Measurements from ENCODE around the gene TMEM109. TPM values are rescaled to one million over a fixed set of nuclear protein-coding genes. Genes with fewer than 3 reads are reported as not detected.
A peak's percentile ranks its signal among the peaks of the same experiment; 100 is the strongest.

The TMEM109 gene
- total and polyA plus RNA-seq, 2 experiments from 2014 or later, result 17.4 to 17.7 TPM

- H3K4me3 Mint-ChIP-seq, result no peak within 1 kb of the TSS
- no peak within 1 kb of the TSS for H3K4me2 ChIP-seq
- no peaks in the 10 kb centered on the region for H3K79me2 ChIP-seq (replicated peaks; ENCODE audit: insufficient read depth)
- H3K36me3 Mint-ChIP-seq (ENCODE audit: low read depth), result no peaks in the 10 kb centered on the region
- no peaks in the 10 kb centered on the region; the same call in 2 of the 3 replicates for H3K9me3 Mint-ChIP-seq
- peaks cover 4% of the 10 kb centered on the region for H3K27me3 Mint-ChIP-seq (ENCODE audit: insufficient read depth, low read depth, poor library complexity)
- no peaks in the 10 kb centered on the region for H3K4me1 ChIP-seq (ENCODE audit: insufficient read depth)
- no peak for DNase-seq (ENCODE audit: low spot score)
- H4K20me1 ChIP-seq (replicated peaks; ENCODE audit: insufficient read depth), result no peaks in the 10 kb centered on the region
- no peaks in the 10 kb centered on the region for H3K9me2 ChIP-seq (ENCODE audit: insufficient read depth)
- no peak within 1 kb of the TSS for H2AFZ ChIP-seq
- no peaks in the 10 kb centered on the region for H3K27me3 ChIP-seq (ENCODE audit: insufficient read depth)
- no peaks in the 10 kb centered on the region for H3F3A ChIP-seq (replicated peaks; ENCODE audit: low read depth)
- H3K36me3 ChIP-seq (ENCODE audit: insufficient read depth), result no peaks in the 10 kb centered on the region
- no peaks in the 10 kb centered on the region for H3K4me1 Mint-ChIP-seq
- no peak within 1 kb of the TSS for H3K27ac ChIP-seq (ENCODE audit: low read depth)
- ATAC-seq, result peak; percentile 40; the same call in 2 of the 3 replicates
- no peak within 1 kb of the TSS for H3K4me3 ChIP-seq
- H3K27ac Mint-ChIP-seq, result no peak within 1 kb of the TSS
- TF ChIP-seq ZNF331 (CRISPR knock-in tag; IDR thresholded peaks at IDR 0.05; ENCODE audit: low read depth) (no peak), EZH2phosphoT487 (IDR thresholded peaks at IDR 0.05; ENCODE audit: unreplicated experiment) (no peak), ZNF114 (CRISPR knock-in tag; IDR thresholded peaks at IDR 0.05) (no peak), ZNF462 (CRISPR knock-in tag; IDR thresholded peaks at IDR 0.05) (no peak), STAT1 (IDR thresholded peaks at IDR 0.05; ENCODE audit: unreplicated experiment) (no peak), CTCF (conservative IDR thresholded peaks at IDR 0.05; ENCODE audit: low read depth in 2 of 2) (no peak), POLR2AphosphoS5 (IDR thresholded peaks at IDR 0.05; ENCODE audit: low read depth) (no peak), NANOG (IDR thresholded peaks at IDR 0.05; ENCODE audit: borderline replicate concordance) (no peak), EZH2 (IDR thresholded peaks at IDR 0.05; ENCODE audit: low read depth, unreplicated experiment) (no peak), CREB1 (CRISPR knock-in tag; IDR thresholded peaks at IDR 0.05; ENCODE audit: low read depth) (no peak)
- TF ChIP-seq, protein P1, sequence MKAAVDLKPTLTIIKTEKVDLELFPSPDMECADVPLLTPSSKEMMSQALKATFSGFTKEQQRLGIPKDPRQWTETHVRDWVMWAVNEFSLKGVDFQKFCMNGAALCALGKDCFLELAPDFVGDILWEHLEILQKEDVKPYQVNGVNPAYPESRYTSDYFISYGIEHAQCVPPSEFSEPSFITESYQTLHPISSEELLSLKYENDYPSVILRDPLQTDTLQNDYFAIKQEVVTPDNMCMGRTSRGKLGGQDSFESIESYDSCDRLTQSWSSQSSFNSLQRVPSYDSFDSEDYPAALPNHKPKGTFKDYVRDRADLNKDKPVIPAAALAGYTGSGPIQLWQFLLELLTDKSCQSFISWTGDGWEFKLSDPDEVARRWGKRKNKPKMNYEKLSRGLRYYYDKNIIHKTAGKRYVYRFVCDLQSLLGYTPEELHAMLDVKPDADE (IDR thresholded peaks at IDR 0.05), result no peak
- TF ChIP-seq, protein P2, sequence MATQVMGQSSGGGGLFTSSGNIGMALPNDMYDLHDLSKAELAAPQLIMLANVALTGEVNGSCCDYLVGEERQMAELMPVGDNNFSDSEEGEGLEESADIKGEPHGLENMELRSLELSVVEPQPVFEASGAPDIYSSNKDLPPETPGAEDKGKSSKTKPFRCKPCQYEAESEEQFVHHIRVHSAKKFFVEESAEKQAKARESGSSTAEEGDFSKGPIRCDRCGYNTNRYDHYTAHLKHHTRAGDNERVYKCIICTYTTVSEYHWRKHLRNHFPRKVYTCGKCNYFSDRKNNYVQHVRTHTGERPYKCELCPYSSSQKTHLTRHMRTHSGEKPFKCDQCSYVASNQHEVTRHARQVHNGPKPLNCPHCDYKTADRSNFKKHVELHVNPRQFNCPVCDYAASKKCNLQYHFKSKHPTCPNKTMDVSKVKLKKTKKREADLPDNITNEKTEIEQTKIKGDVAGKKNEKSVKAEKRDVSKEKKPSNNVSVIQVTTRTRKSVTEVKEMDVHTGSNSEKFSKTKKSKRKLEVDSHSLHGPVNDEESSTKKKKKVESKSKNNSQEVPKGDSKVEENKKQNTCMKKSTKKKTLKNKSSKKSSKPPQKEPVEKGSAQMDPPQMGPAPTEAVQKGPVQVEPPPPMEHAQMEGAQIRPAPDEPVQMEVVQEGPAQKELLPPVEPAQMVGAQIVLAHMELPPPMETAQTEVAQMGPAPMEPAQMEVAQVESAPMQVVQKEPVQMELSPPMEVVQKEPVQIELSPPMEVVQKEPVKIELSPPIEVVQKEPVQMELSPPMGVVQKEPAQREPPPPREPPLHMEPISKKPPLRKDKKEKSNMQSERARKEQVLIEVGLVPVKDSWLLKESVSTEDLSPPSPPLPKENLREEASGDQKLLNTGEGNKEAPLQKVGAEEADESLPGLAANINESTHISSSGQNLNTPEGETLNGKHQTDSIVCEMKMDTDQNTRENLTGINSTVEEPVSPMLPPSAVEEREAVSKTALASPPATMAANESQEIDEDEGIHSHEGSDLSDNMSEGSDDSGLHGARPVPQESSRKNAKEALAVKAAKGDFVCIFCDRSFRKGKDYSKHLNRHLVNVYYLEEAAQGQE (IDR thresholded peaks at IDR 0.05; ENCODE audit: unreplicated experiment), result no peak
Observed at GRCh38 chr11:60866911-60867870, 46.8 kb upstream of the TMEM109 start, which contains the start of gene ZP1. Gene ZP1, plus strand, starts transcription at chr11:60867542. Its CDS starts 20 bp downstream, at chr11:60867562.

Measured in GM23338 (cell line).